MM.1S (cell line): ENCODE data around the gene MAGI1.

Experiments
- CTCF ChIP-seq: fragments of 300-600 bp; sonication (generic); IDR thresholded peaks from 2 replicates; pipeline ENCODE4 v1.5.1; 2016; ENCODE audit warnings: antibody characterized with exemption, low read length, mixed read lengths
- EZH2 ChIP-seq: fragments of 300-600 bp; sonication (generic); optimal IDR thresholded peaks from 2 replicates; pipeline ENCODE3; 2017; ENCODE audit warnings: low read depth, mild to moderate bottlenecking, antibody characterized with exemption, low read length, mixed read lengths
- EZH2phosphoT487 ChIP-seq: fragments of 300-600 bp; sonication (generic); IDR thresholded peaks from 2 replicates; pipeline ENCODE4 v1.6.1; 2018; ENCODE audit warnings: antibody characterized with exemption, low read length

GRCh38 chr3:66018057-66019033 lies 20.4 kb downstream of the MAGI1 start:
- TF ChIP-seq CTCF (no peak), EZH2 (no peak), EZH2phosphoT487 (no peak)
